GM21526 (cell line): ENCODE results near the gene VEGFC.

Experiments used
- ATAC-seq: cut with Tn5 transposase; IDR thresholded peaks from one replicate; pipeline ENCODE4 v1.9.1; 2021; ENCODE audit warnings: moderate library complexity; ENCODE audit not compliant: unreplicated experiment, low FRiP score

VEGFC gene, protein sequence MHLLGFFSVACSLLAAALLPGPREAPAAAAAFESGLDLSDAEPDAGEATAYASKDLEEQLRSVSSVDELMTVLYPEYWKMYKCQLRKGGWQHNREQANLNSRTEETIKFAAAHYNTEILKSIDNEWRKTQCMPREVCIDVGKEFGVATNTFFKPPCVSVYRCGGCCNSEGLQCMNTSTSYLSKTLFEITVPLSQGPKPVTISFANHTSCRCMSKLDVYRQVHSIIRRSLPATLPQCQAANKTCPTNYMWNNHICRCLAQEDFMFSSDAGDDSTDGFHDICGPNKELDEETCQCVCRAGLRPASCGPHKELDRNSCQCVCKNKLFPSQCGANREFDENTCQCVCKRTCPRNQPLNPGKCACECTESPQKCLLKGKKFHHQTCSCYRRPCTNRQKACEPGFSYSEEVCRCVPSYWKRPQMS

DNA sequence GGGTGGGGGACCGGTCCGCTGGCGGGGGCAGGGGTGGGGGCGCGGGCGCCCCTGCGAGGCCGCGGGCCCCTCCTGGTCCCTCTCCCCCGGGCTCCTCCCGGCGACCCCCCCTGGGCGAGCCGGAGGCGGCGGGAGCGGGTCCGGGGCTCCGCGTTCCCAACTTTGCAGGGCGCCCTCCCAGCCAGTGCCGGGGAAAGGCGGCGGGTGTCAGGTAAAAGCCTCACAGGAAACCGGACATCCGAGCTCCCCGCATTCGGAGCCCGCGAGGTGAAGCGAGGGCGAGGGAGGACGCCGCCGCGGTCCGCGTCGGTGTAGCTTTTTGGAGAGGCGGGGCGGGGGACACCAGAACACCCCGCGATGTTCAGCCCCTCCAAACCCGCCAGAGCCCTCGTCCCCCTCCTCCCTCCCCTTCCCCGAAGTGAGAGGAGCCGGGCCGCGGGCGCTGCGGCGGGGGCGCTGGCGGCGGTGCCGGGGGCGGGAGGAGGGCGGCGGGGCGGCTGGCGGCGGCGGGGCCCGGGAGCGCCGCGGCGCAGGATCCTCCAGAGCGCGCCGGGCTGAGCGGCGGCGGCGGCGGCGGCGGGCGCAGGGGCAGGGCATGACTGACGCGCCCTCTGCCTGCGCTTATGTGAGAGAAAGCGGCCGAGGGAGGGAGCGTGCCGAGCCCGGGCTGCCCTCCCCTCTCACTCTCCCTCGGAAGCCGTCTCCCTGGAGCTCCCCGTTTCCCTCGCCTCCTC is at the start of gene VEGFC:
Gene VEGFC (minus strand): TSS at position 597 of the 734 bp plus-strand sequence. CDS start 611 bp downstream, outside the sequence.
- ATAC-seq = peak; percentile 72

DNA sequence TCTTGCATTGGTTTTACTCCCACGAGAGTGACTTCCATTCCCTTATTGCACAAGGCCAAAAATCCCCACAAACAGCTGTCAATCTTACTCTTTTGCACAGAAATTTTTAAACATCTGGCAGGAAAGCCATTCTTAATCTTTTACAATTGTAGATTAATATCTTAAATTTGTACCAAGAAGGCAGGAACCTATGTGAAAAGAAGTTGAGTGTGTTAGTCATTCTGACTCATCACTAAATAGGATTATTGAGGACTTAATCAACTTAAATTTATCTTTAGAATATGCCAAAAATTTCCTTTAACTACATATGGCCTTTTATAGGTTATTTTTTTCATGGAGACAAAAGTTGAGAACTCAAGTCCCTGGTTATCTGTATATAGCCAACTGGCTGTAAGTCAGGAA is 49.0 kb upstream of the VEGFC start:
- ATAC-seq = no peak

DNA sequence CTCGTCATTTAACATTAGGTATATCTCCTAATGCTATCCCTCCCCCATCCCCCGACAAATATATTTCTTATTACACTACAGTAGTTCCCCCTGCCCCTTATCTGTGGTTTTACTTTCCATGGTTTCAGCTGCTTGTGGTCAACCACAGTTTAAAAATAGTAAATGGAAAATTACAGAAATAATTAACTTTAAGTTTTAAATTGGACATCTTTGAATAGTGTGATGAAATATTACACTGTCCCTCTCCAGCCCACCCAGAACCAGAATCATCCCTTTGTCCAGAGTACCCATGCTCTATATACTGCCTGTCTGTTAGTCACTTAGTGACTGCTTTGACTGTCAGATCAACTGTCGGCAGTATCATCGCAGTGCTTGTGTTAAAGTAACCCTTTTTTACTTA is 47.4 kb upstream of the VEGFC start:
- no peak for ATAC-seq

DNA sequence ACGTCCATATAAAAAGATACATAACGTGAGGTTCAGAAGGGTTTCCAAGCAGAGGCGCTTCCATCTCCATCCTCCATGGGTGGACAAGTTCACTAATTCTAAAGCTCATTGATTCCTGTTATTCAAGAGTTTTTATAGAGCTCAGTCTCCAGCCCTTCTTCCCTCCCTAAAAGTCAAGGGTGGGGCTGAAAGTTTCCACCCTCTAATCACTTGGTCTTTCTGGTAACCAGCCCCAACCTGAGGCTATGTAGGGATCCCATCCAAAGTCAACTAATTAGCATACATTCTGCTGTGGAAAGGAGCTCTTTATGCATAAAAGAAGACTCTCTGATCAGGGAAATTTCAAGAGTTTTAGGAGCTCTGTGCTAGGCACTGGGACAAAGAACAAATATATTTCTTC is 46.9 kb upstream of the VEGFC start:
- ATAC-seq = no peak

- no peak for ATAC-seq
These were observed 46.1 kb upstream of the VEGFC start for GRCh38 chr4:176838601-176839433.

- no peak for ATAC-seq
These were observed 44.6 kb upstream of the VEGFC start for GRCh38 chr4:176837169-176837895.

DNA sequence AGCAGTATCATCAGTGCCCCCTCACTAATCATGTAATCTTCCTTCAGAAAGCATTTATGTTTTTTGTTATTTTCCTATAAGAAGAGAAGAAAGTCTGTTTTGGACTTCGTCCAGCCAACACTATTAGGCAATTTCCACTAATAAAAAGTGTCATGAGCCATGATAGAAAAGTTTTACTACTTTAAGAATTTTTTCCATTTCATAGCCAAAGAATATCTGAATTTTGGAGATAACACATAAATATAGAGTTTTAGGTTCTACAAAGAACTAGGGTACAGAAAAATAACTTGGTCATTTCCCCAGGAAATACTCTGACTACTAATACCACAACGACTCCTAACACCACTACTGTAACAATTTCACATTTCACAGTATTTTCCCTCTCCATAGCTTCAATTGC is 41.8 kb upstream of the VEGFC start:
- no peak for ATAC-seq

GRCh38 chr4:176833400-176834175 is 40.9 kb upstream of the VEGFC start:
- no peak for ATAC-seq

DNA sequence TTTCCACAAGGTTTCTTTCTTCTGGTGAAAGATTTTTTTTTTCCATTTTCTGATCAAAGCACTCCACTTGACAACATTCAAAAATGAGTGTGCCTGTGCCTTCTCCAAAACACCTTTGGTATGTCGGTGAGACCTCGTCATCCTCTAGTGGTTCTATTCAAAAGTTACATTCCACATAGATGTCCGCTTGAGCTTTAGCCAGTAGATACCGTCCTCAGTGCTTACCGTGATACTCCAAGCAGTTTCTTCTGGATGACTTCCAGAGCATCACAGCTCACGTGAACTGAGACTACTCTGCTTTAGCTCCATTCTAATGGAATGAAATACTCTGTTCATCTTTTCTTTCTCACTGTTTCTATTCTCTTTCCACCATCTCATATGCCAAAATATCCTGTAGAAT is 38.2 kb upstream of the VEGFC start:
- no peak for ATAC-seq

- ATAC-seq = no peak
These were observed 32.9 kb upstream of the VEGFC start for GRCh38 chr4:176825586-176825985.

DNA sequence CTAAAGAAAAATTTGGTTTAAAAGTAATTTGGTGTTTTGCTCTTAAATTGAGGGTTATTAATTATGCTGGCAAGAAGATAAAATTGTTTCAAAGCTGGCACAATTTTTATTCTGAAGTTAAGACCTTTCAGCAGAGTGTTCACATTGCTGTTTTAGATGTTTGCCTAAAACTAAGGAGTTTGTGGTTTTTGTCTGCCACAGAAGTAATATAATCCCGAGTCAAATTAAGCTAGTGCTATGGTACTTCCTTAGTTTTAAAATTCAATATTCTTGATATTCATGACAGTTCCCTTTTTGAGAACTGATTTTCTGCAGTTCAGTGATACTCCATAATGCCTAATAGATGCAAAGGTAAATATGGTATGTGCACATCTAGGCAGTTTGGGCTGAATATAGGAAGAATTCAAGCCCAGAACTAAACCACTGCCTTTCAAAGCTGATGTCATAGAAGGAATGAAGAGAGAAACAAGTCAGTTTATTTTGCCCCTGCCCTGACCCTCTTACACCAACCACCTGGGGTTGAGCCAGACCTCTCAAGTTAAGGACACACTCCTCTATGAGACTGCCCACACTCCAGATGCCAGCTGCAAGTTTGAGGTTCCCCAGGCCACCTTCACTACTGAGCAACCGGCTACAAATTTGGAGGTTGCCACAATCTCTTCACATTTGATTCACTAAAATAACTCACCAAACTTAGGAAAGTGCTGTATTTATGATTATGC is 32.1 kb upstream of the VEGFC start:
- no peak for ATAC-seq

DNA sequence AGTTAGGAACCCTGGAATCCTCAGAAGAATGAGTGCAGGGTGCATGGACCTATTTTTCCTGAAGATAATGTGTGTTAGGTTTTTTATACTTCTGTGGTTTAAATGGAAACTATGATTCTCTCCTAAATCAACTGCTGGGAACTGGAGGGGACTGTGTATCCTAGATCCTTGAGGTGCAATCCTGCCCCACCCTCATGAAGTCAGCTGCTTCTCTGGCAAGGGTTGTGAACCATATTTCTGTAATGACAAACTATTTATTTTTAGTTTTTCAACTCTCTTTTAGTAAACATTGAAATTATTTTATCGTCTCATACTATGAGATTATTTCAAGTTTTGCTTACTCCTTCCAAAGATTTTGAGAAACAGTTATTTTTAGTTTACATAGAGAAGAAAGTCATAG is 25.8 kb upstream of the VEGFC start:
- no peak for ATAC-seq

GRCh38 chr4:176817204-176817603 is 24.5 kb upstream of the VEGFC start:
- peak; percentile 69 for ATAC-seq

DNA sequence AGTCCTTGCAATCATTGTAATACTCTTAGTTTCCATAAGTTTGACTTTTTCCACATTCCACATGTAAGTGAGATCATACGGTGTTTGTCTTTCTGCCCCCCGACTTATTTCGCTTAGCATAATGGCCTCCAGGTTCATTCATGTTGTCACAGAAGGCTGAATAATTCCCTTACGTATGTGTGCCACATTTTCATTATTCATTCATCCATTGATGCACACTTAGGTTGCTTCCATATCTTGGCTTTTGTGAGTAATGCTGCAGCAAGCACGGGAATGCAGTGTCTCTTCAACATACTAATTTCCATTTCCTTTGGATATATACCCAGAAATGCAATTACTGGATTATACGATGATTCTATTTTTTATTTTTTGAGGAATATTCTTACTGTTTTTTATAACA is 22.0 kb upstream of the VEGFC start:
- no peak for ATAC-seq

GRCh38 chr4:176810481-176811249 is 17.9 kb upstream of the VEGFC start:
- no peak for ATAC-seq

- ATAC-seq = no peak
These were observed 14.2 kb upstream of the VEGFC start for GRCh38 chr4:176806778-176807375.

DNA sequence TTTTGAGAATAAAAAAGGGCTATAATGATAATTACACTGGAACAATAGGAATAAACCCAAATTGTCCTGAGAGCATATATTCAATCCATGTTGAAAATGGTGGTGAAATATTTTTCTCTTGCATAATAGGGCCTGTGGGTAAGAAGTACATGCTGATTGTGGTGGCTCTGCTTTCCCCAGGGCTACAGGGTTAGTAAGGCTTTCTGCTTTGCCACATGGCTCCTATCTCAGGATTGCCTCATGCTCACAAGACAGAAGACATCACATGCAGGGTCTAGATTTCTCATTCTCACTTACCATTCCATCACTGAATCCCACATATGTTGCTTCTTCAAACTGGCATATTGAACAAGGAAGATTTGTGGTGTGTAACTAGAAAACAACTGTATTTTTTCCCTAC is 12.4 kb upstream of the VEGFC start:
- ATAC-seq = no peak
